ENCODE measurements around the gene NEFH. TPM values are rescaled to one million over a fixed set of nuclear protein-coding genes. Genes with fewer than 3 reads are reported as not detected.
A peak's percentile ranks its signal among the peaks of the same experiment; 100 is the strongest.

Gene NEFH
- total RNA-seq, 1 donor from 2014 or later = 7.0 TPM

GRCh38 chr22:29473001-29473400, 7.0 kb upstream of the NEFH start:
- DNase-seq (ENCODE audit: low spot score) = no peak
- Mint-ChIP-seq H3K27me3 (ENCODE audit: low read depth) (peaks cover 21% of the 10 kb centered on the region), H3K4me1 (ENCODE audit: low read depth) (peaks cover 6% of the 10 kb centered on the region), H3K9me3 (no peaks in the 10 kb centered on the region), H3K27ac (no peak overlapping the region), H3K4me3 (ENCODE audit: low read depth) (no peak overlapping the region), H3K36me3 (ENCODE audit: low read depth) (no peaks in the 10 kb centered on the region)
- intact Hi-C loops (cut with micrococcal nuclease) = no loop called here

- H3K4me3 Mint-ChIP-seq (ENCODE audit: low read depth) = no peak overlapping the region
- no peak overlapping the region for H3K27ac Mint-ChIP-seq
- no peaks in the 10 kb centered on the region for H3K36me3 Mint-ChIP-seq (ENCODE audit: low read depth)
- peaks cover 30% of the 10 kb centered on the region for H3K27me3 Mint-ChIP-seq (ENCODE audit: low read depth)
- H3K9me3 Mint-ChIP-seq = no peaks in the 10 kb centered on the region
- intact Hi-C loops (cut with micrococcal nuclease) = no loop called here
- DNase-seq (ENCODE audit: low spot score) = no peak
- H3K4me1 Mint-ChIP-seq (ENCODE audit: low read depth) = peaks cover 9% of the 10 kb centered on the region
Measured at GRCh38 chr22:29475550-29475949, 4.5 kb upstream of the NEFH start.

- Mint-ChIP-seq H3K9me3 (no peaks in the 10 kb centered on the region), H3K4me3 (ENCODE audit: low read depth) (no peak overlapping the region), H3K36me3 (ENCODE audit: low read depth) (no peaks in the 10 kb centered on the region), H3K27me3 (ENCODE audit: low read depth) (peaks cover 30% of the 10 kb centered on the region), H3K27ac (no peak overlapping the region), H3K4me1 (ENCODE audit: low read depth) (peaks cover 7% of the 10 kb centered on the region)
- DNase-seq (ENCODE audit: low spot score) = no peak
- intact Hi-C loops (cut with micrococcal nuclease) = no loop called here
Measured at GRCh38 chr22:29476116-29476515, 3.9 kb upstream of the NEFH start.

- Mint-ChIP-seq H3K36me3 (ENCODE audit: low read depth) (no peaks in the 10 kb centered on the region), H3K4me1 (ENCODE audit: low read depth) (peaks cover 10% of the 10 kb centered on the region), H3K27ac (no peak overlapping the region), H3K27me3 (ENCODE audit: low read depth) (peaks cover 41% of the 10 kb centered on the region), H3K4me3 (ENCODE audit: low read depth) (no peak overlapping the region), H3K9me3 (no peaks in the 10 kb centered on the region)
- intact Hi-C loops (cut with micrococcal nuclease) = no loop called here
- no peak for DNase-seq (ENCODE audit: low spot score)
Measured at GRCh38 chr22:29477723-29478318, 2.2 kb upstream of the NEFH start.

- Mint-ChIP-seq H3K9me3 (no peaks in the 10 kb centered on the region), H3K27me3 (ENCODE audit: low read depth) (peaks cover 41% of the 10 kb centered on the region), H3K36me3 (ENCODE audit: low read depth) (no peaks in the 10 kb centered on the region), H3K27ac (no peak overlapping the region), H3K4me3 (ENCODE audit: low read depth) (no peak overlapping the region), H3K4me1 (ENCODE audit: low read depth) (peaks cover 10% of the 10 kb centered on the region)
- DNase-seq (ENCODE audit: low spot score) = peak; percentile 32
- intact Hi-C loops (cut with micrococcal nuclease) = no loop called here
Measured at GRCh38 chr22:29478326-29479276, 1.4 kb upstream of the NEFH start.

GRCh38 chr22:29480262-29480511, 169 bp downstream of the NEFH start:
- no peak for DNase-seq (ENCODE audit: low spot score)
- H3K27ac Mint-ChIP-seq = no peak overlapping the region
- no peaks in the 10 kb centered on the region for H3K9me3 Mint-ChIP-seq
- no peak overlapping the region for H3K4me3 Mint-ChIP-seq (ENCODE audit: low read depth)
- intact Hi-C loops (cut with micrococcal nuclease) = no loop called here
- peaks cover 10% of the 10 kb centered on the region for H3K4me1 Mint-ChIP-seq (ENCODE audit: low read depth)
- peaks cover 41% of the 10 kb centered on the region for H3K27me3 Mint-ChIP-seq (ENCODE audit: low read depth)
- H3K36me3 Mint-ChIP-seq (ENCODE audit: low read depth) = no peaks in the 10 kb centered on the region

- H3K9me3 Mint-ChIP-seq = no peaks in the 10 kb centered on the region
- DNase-seq (ENCODE audit: low spot score) = peak; percentile 37
- H3K36me3 Mint-ChIP-seq (ENCODE audit: low read depth) = no peaks in the 10 kb centered on the region
- H3K27me3 Mint-ChIP-seq (ENCODE audit: low read depth) = peaks cover 41% of the 10 kb centered on the region
- no peak overlapping the region for H3K27ac Mint-ChIP-seq
- H3K4me3 Mint-ChIP-seq (ENCODE audit: low read depth) = peak overlapping the region; percentile 60
- H3K4me1 Mint-ChIP-seq (ENCODE audit: low read depth) = peaks cover 10% of the 10 kb centered on the region
- intact Hi-C loops (cut with micrococcal nuclease) = no loop called here
Measured at GRCh38 chr22:29480512-29481264, 670 bp downstream of the NEFH start.

GRCh38 chr22:29481265-29482000, 1.4 kb downstream of the NEFH start:
- peaks cover 38% of the 10 kb centered on the region for H3K27me3 Mint-ChIP-seq (ENCODE audit: low read depth)
- no peaks in the 10 kb centered on the region for H3K9me3 Mint-ChIP-seq
- intact Hi-C loops (cut with micrococcal nuclease) = no loop called here
- no peak for DNase-seq (ENCODE audit: low spot score)
- peak overlapping the region; percentile 60 for H3K4me3 Mint-ChIP-seq (ENCODE audit: low read depth)
- peak overlapping the region; percentile 35 for H3K27ac Mint-ChIP-seq
- peaks cover 10% of the 10 kb centered on the region for H3K4me1 Mint-ChIP-seq (ENCODE audit: low read depth)
- H3K36me3 Mint-ChIP-seq (ENCODE audit: low read depth) = no peaks in the 10 kb centered on the region

GRCh38 chr22:29482253-29482652, 2.2 kb downstream of the NEFH start:
- Mint-ChIP-seq H3K27me3 (ENCODE audit: low read depth) (peaks cover 33% of the 10 kb centered on the region), H3K4me1 (ENCODE audit: low read depth) (peaks cover 10% of the 10 kb centered on the region), H3K4me3 (ENCODE audit: low read depth) (no peak overlapping the region), H3K9me3 (no peaks in the 10 kb centered on the region), H3K27ac (no peak overlapping the region), H3K36me3 (ENCODE audit: low read depth) (no peaks in the 10 kb centered on the region)
- no peak for DNase-seq (ENCODE audit: low spot score)
- intact Hi-C loops (cut with micrococcal nuclease) = no loop called here

- DNase-seq (ENCODE audit: low spot score) = no peak
- peaks cover 32% of the 10 kb centered on the region for H3K27me3 Mint-ChIP-seq (ENCODE audit: low read depth)
- H3K4me1 Mint-ChIP-seq (ENCODE audit: low read depth) = peaks cover 10% of the 10 kb centered on the region
- H3K27ac Mint-ChIP-seq = no peak overlapping the region
- no peak overlapping the region for H3K4me3 Mint-ChIP-seq (ENCODE audit: low read depth)
- no peaks in the 10 kb centered on the region for H3K36me3 Mint-ChIP-seq (ENCODE audit: low read depth)
- intact Hi-C loops (cut with micrococcal nuclease) = no loop called here
- H3K9me3 Mint-ChIP-seq = no peaks in the 10 kb centered on the region
Measured at GRCh38 chr22:29482726-29483125, 2.7 kb downstream of the NEFH start.

GRCh38 chr22:29483254-29483653, 3.2 kb downstream of the NEFH start:
- Mint-ChIP-seq H3K4me1 (ENCODE audit: low read depth) (peaks cover 10% of the 10 kb centered on the region), H3K27me3 (ENCODE audit: low read depth) (peaks cover 27% of the 10 kb centered on the region), H3K4me3 (ENCODE audit: low read depth) (no peak overlapping the region), H3K27ac (no peak overlapping the region), H3K9me3 (no peaks in the 10 kb centered on the region), H3K36me3 (ENCODE audit: low read depth) (no peaks in the 10 kb centered on the region)
- DNase-seq (ENCODE audit: low spot score) = no peak
- intact Hi-C loops (cut with micrococcal nuclease) = no loop called here

GRCh38 chr22:29484642-29485041, 4.6 kb downstream of the NEFH start:
- H3K36me3 Mint-ChIP-seq (ENCODE audit: low read depth) = no peaks in the 10 kb centered on the region
- peaks cover 13% of the 10 kb centered on the region for H3K27me3 Mint-ChIP-seq (ENCODE audit: low read depth)
- no peak for DNase-seq (ENCODE audit: low spot score)
- H3K27ac Mint-ChIP-seq = no peak overlapping the region
- intact Hi-C loops (cut with micrococcal nuclease) = no loop called here
- no peak overlapping the region for H3K4me3 Mint-ChIP-seq (ENCODE audit: low read depth)
- H3K4me1 Mint-ChIP-seq (ENCODE audit: low read depth) = peaks cover 4% of the 10 kb centered on the region
- H3K9me3 Mint-ChIP-seq = no peaks in the 10 kb centered on the region

Data from activated T-helper 2 cell treated with anti-CD3 and anti-CD28 coated beads, Interferon-gamma antibody, Interleukin-2, Interleukin-4, amounts not matched to agents 10 μg/mL and 5 μg/mL and 100 μg/mL, durations not matched to agents 14 hours and 24 hours and 36 hours (primary cell).